HG03039 (cell line): Measurements from ENCODE around the gene PRF1.

Source experiments
- ATAC-seq: cut with Tn5 transposase; IDR thresholded peaks from one replicate; pipeline ENCODE4 v1.9.1; 2021; ENCODE audit warnings: mild to moderate bottlenecking, moderate library complexity; ENCODE audit not compliant: unreplicated experiment

PRF1 gene

DNA sequence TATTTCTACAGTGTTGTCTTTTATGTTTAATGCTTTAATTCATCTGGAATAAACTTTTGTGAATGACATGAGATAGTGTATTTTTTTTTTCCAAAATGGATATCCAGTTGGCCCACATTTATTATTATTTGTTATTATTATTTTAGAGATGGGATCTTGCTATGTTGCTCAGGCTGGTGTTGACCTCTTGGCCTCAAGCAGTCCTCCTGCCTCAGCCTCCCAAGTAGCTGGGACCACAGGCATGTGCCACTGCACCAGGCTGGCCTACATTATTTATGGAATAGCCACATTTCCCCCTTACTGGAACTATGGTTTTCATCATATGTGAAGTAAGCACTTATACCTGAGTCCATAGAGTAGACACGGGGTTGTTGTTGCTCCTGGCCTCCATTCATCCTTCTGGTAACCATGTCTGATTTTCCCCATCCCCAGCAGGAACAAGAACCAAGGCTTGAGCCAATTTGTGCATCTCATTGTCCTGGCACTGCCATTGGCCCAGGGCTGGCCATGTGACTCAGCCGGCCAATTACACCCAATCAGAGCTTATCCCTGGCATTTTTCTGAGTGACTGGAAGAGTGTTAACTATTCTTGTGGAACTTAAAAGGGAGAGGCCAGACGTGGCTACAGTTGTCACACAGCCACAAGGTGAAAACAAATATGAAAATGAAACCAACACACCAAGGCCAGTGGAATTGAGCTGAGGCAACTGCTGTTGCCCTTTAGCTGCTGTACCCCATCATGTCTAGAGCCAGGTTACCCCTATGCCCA lies 23.1 kb downstream of the PRF1 start:
- ATAC-seq: no peak

DNA sequence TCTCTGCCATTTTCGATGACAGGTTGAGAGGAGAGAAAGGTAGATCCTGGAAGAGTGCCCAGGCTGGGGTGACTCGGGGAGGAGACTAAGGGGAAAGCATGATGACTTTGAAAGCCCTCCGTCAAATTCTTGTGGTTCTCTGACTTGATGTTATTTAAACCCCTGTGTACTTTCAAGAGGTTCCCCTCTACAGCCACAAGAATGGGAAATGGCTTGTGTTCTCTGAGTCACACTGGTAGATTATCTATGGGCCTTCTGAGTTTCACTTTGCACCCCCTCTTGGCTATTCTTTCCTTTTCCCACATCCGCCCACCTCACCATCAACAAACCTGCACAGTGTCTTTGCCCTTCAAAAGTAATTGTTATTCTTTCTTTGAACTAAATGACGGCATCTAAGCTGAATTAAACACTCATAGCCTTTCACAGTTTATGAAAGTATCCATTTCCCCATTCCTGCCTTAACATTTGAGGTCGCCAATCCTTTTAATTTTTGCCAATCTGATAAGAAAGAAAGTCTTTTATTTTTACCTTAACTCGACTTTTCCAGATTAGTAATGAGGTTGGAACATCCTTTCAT lies 24.1 kb downstream of the PRF1 start:
- peak; percentile 65 for ATAC-seq

DNA sequence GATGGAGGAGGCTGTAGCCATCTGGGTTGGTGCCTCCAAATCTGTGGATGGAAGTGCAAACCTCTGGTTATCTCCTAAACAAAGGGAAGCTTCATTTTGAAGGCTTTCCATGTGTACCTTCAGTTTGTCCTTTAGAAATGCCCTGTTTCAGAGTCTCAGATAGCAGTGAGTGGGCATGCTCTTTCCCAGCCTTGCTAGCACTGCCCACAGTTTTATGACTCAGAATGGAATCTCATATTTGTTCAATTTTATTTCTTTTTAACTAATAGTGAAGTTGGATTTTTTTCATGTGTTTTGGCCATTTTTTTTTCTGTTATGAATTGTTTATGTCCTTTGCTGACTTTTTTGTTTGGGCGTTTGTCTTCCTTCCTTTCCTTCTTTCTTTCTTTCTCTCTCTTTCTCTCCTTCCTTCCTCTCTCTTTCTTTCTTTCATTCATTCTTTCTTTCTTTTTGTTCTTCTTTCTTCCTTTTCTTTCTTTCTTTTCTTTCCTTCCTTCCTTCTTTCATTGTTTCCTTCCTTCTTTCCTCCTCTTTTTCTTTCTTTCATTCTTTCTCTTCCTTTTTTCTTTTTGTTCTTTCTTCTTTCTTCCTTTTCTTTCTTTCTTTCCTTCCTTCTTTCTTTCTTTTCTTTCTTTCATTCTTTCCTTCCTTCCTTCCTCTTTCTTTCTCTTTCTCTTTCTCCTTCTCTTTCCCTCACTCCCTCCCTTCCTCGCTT lies 25.6 kb downstream of the PRF1 start:
- no peak for ATAC-seq

DNA sequence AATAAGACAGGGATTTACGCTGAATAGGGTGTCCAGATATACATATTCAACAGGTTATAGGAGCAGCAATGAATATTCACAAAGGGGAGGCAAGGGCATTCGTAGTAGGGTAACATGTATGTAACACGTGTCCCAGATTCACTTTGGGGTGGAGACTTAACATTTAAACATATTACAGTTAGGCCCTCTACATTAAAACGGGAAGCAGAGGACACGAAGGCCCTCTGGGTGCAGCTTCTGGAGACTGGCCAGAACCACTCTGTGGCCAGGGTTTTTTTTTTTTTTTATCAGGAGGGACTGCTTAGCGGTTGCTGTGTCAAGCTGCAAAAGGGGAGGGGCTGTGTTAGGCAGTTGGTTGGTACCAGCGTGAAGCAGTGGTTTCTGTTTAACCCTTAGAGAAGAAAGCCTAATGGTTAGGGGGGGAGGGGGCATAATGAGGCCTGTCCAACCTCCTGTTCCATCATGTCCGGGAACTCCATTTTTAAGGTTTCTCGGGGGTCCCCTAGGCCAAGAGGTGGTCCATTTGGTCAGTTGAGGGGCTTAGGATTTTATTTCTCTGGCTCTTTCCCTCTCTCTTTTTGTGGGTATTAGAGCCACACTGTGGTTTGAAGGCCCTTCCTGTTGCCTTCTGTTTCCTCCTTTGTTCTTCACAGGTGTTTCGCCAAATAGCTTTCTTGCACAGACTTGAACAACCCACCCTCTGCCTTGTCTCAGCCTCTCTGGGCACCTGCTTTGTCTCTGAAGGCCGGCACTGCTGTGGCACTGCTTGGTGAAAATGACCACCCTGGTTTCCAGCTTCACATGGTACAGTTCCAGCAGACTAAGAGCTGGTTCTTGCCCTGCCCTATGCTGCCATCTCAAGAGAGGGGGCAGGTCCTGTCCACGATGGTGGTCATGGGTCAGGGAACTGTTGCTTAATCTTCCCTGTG lies 26.4 kb downstream of the PRF1 start:
- no peak for ATAC-seq

DNA sequence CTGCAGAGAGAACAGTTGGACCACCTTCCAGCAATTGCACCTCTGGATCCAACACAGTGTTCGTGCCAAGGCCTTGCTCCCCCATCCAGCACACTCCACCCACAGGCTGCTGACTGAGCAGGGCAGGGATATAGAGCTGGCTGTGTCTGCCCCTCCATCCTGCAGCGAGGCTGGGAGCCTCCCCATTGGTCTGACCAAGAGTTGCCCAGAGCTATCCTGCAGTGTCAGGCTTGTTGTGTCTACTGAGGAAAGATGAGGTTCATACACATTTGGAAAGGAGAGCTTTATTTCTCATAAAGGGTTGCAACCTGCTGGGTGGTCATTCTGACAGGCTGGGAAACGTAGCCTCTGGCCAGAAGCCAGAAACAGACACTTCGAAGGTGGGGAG lies 27.1 kb downstream of the PRF1 start:
- no peak for ATAC-seq

DNA sequence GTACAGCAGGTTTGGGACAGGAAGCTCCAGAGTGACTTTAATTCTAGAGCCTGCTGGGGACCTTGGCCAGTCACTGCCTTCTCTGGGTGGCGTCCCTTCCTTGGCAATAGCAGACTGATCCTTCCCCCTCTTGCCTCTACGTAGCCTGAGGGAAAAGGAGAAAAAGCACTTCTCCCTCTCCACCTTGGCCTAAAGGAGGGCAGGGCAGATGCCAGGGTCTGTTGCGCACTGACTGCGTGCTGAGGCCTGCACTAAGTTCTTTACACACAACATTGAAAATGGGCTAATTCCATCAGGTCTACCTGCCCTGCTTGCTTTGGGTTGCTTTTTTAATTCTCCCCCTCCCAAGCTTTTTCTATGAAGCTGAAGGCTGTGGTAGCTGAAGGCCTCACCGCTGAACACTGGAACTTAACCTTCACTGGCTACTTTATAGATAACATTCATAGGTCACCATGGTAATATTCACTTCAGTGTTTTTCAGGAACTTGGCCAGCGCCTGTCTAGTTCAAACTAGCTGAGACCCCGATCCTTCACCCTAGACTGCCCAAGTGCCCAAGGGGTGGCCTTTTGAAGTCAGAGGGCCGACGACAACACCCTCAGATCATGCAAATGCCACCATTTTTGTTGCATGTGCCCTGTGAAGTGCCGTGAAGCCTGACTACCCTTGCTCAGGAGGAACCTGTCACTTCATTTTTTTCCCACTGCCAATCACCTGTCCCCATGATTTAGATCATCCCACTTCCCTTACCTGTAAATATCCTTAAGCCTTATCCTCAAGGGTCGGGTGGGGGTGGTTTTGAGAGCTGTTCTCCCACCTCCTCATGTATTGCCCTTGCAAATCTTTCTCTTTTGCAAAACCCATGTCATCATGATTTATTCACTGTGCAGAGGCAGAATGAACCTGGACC lies 28.7 kb downstream of the PRF1 start:
- ATAC-seq: no peak

DNA sequence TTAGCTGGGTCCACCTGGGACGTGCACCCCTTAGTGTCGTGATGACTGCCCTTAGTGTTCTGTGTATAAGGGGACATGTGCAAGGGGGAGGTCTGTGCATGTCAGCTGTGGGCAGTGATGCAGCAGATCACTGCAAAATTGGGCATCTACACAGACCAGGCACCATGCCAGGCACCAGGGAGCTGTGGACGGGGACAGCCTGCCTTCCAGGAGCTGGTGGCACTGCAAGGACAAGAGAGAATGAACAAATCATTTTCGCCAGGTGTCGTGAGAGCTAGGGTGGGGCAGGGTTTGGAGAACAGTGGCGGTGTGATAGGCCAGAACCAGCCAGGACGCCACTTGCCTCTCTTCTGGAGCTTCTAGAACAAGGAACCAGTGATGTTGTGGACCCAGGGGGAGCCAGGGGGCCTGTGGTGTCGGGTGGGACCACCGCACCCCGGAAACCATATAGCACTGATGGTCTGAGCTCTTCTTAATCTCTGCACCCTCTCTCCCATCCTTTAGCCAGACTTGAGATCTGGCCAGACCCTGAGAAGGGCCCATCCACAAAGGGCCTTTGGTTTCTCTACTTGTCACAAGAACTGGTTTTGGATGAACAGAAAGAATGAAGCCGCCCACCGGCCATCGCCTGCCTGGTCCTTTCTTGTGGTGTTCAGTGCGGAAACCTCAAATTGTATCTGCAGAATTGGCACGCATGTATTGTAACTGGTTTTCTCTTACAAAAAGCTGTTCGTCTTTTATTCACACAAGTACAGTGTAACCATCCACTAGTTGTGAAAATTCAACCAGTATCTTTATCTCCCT lies 30.7 kb downstream of the PRF1 start:
- ATAC-seq: no peak

DNA sequence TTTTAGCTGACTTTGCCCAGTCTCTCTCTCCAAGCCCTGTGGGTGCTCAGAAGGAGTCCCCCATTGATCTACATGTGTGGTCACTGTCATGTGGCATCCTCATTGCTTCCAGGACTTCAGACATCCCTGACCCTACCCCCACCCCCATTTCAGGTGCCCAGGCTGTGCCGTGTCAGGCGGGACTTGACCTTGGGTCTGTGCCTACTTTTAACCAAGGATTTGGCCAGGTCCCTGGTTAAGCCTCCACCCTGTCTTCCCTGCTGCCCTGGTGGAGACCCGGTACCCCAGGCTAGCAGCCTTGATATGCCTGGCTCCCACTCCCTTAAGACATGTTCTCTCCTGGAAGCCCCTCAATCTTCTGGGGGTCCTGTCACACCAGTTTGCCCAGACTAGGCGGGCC lies 31.3 kb downstream of the PRF1 start:
- ATAC-seq: no peak

DNA sequence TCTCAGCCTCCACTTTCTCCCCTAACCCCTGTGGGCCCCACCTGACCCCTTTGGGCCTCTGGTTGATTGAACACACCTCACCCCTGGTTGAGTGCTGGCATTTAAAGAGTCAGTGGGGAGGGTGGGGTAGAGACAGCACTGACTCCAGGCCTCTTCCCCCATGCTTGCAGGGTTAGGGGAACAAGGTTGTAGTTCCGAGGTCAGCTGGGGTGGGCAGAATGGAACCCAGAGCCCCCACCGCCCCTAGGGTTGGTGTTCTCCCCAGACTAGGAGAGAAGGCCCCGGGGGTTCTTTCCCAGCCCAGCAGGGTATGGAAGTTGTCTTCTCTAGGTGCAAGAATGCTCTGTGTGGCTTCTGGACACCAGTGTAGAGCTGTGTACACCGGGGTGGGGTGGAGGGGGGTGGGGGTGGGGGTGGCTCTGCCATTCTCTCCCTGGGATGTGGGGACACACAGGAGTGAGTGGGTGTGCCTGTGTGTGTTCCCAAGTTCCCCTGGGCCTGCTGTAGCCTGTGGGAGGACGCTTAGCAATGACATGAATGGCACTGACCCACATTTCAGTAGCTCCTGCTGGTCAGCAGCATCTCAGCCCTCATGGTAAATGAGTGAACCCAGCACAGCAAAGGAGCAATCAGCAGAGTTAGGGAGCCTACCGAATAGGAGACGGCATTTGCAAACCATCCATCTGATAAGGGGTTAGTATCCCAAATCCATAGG lies 33.6 kb downstream of the PRF1 start:
- ATAC-seq: no peak

DNA sequence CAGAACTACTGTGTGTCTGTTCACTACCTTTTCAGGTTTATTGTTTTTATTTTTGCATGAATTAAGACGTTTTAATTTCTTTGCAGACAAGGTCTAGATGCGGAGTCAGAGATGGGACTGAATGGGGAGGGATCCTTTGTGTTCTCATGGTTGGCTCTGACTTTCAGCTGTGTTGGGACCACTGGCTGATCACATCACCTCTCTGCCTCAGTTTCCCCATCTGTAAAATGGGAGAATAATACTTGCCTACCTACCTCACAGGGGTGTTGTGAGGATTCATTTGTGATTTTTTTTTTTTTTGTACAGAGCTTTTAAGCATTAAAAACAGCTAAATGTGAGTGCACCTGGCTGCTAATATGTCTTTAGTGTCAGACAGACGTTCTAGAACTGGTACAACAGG lies 34.4 kb downstream of the PRF1 start:
- no peak for ATAC-seq

DNA sequence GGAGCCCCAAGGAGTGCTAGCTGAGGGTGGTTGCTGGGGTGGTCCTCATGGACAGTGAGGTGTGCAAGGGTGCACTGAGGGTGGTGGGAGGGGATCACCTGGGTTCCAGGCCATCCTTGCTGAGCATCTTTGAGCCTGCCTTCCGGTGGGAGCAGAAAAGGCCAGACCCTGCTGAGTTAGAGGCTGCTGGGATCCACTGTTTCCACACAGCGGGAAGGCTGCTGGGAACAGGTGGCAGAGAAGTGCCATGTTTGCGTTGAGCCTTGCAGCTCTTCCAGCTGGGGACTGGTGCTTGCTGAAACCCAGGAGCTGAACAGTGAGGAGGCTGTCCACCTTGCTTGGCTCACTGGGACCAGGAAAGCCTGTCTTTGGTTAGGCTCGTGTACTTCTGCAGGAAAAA lies 34.9 kb downstream of the PRF1 start:
- no peak for ATAC-seq

DNA sequence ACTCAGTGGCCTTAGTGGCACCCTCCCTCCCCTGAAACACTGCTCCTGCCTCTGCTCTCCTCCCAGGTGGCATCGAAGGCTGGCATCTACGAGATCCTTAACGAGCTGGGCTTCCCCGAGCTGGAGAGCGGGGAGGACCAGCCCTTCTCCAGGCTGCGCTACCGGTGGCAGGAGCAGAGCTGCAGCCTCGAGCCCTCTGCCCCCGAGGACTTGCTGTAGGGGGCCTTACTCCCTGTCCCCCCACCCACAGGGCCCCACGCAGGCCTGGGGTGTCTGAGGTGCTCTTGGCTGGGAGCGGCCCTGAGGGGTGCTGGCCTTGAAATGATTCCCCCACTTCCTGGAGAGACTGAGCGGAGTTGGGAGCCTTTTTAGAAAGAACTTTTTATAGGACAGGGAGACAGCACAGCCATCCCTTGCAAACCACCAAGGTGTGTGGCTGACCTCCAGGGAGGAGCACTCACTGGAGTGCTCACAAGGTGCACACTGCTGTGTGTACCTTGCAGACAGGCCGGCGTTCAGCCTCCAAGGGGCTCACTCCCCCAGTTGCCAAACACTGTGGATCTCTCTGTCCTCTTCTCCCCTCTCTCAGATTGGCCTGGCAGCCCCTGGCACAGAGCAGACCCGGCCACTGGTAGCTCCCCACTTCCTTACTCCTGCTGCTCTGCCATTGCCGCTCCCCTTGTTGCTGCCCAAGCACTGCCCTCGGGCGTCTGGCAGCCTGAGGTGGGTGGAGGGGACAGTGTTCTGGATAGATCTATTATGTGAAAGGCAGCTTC lies 35.8 kb downstream of the PRF1 start:
- ATAC-seq: no peak

DNA sequence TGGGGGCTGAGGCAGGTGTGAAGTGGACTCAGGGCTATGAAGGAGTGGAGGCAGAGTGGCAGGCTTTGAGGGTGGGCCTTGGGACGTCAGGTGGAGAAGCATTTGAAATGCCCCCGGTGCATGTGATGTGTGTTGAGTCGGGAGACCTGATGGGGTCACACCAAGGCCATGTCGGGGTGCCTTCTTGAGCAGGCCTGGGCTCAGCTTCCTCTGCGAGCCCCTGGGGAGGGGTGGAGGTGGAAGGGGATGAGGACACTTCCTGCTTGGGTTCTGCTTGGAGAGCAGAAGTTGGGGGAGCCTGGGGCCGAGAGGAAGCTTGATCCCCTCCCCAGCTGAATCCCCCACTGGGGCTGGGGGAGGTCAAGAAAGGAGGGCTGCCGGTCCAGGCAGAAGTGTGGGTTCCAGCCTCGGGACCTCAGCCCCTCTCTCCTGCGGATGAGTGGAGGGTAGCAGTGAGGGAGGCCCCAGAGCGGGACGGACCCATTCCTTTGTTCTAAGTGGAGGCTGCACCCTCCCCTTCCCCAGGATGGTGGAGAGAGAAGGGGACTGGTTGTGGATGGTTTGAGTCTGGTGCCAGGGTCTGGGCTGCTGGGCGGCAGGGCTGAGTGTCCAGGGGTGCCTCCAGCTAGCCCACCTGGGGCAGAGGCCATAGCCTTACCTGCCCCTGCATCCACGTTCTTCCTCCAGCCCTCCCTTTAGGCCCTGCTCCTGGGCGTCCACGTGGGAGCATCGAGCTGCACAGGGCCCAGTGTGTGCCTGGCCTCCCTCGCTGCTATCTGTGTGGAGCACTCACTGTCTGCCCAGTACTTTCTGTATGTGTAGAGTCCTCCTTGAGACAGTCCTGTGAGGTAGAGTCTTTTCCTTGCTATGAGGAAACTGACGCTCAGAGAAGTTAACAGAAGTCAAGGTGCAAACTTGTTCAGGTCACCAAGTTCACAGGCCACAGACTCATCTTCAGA lies 36.7 kb downstream of the PRF1 start:
- ATAC-seq: no peak

DNA sequence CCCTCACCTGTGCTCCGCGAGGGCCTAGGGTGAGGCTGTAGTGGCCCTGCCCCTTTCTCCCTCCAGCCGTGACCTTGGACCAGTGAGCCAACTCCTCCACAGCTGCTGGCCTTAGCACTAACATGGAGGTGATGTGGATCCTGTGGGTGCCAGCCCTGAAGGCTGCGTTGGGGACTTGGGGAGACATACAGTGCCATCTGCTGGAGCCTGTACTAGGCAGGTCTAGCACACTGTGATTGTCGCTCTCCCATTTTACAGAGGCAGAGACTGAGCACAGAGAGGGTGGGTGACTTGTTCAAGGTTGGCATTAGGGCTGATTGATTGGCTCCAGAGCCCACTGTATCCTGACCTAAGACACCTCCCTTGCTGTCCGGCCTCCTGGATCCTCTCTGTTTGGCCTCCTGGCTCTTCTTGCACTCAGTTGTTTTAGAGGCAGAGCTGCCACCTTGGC lies 37.6 kb downstream of the PRF1 start:
- ATAC-seq: no peak

DNA sequence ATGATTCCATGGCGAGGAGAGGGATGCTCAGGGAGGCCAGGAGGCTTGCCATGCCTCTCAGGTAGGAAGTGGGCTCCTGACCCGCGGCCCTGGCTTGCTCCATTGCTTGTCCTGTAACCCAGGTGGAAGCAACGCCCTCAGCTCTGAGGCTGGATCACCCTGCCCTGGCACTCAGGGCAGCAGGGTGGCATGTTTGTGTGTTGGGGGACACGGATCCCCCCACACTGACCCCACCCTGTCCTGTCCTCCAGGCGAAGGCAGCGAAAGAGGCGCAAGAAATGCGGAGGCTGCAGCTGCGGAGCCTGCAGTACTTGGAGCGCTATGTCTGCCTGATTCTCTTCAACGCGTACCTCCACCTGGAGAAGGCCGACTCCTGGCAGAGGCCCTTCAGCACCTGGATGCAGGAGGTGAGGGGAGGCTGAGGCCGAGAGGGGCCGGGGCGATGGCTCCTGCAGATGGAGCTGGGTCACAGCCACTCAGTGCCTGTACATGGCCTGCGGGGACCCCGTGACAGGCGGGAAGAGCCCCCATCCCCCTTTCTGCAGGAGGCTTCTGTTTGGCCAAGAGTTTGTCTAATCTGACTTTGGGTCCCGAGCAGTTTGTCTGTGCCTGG lies 38.3 kb downstream of the PRF1 start:
- no peak for ATAC-seq

DNA sequence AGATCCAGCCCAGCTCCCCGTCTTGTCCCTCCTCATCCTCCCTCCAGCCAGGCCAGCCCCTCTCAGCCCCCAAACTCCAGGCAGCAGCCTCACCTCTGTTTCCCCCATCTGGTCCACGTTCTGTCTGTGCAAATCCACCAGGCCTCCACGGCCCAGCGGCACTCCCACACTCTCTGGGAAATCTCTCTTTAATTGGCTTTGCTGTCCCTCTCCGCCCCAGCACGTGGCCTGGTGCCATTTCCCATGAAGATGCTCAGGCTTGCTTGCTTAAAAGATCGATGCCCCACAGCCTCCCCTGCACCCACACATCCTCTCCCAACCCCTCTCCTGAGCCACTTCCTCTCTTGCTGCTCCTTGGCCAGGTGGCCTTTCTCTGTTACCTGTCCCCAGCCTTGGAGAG lies 39.3 kb downstream of the PRF1 start:
- no peak for ATAC-seq
